WERI-Rb-1 (cell line): ENCODE measurements around the gene ATP10D.

Experiments used
- DNase-seq: peaks from one replicate; pipeline ENCODE4 v3.0.0-alpha.2; 2020
- H3K27ac ChIP-seq: fragments of 250-450 bp; sonication (Bioruptor Pico); 2 replicates; pipeline ENCODE4 v1.5.1; 2020; ENCODE audit warnings: mild to moderate bottlenecking, moderate library complexity
- H3K27me3 ChIP-seq: fragments of 250-450 bp; sonication (Bioruptor Pico); 2 replicates; pipeline ENCODE4 v1.5.1; 2021; ENCODE audit warnings: mild to moderate bottlenecking, low read depth, moderate library complexity; ENCODE audit not compliant: insufficient read depth, severe bottlenecking
- H3K36me3 ChIP-seq: fragments of 250-450 bp; sonication (Bioruptor Pico); 2 replicates; pipeline ENCODE4 v1.5.1; 2020; ENCODE audit warnings: mild to moderate bottlenecking, moderate library complexity
- H3K4me3 ChIP-seq: 2 replicates; pipeline ENCODE4 v1.5.1; 2011; ENCODE audit warnings: low read depth, mild to moderate bottlenecking, control low read depth, low read length
- H3K9me3 ChIP-seq: fragments of 250-450 bp; sonication (Bioruptor Pico); 2 replicates; pipeline ENCODE4 v1.5.1; 2021; ENCODE audit warnings: mild to moderate bottlenecking, moderate library complexity; ENCODE audit not compliant: severe bottlenecking
- CTCF ChIP-seq: IDR thresholded peaks from 2 replicates; pipeline ENCODE4 v1.5.1; 2011; ENCODE audit warnings: low read depth, mild to moderate bottlenecking, control low read depth, inconsistent platforms, low read length

Gene ATP10D

DNA sequence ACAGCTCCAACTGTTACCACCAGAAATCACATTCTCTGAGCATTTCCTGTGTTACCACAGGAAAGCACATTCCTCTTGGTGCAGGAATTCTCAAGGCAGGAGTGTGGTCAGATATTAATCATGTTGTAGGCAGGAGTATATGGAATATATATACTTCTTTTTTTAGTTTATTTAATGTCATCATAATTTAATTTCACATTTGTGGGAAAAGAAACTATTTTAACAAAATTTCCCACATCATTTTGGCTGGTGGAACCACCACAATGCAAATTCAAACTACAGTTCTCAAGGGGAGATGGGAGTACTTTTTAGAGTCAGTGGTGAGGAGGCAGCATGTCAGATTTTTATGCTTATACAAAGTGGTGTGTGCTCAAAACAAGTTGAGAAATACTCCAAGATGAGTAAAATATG, 139.0 kb downstream of the ATP10D start:
- H3K36me3 ChIP-seq, result no peaks in the 10 kb centered on the region
- no peaks in the 10 kb centered on the region for H3K9me3 ChIP-seq
- no peak overlapping the region for H3K4me3 ChIP-seq
- no peak overlapping the region for H3K27ac ChIP-seq
- H3K27me3 ChIP-seq, result no peaks in the 10 kb centered on the region
- TF ChIP-seq CTCF, result no peak
- DNase-seq, result no peak

GRCh38 chr4:47631161-47631560, 146.1 kb downstream of the ATP10D start:
- DNase-seq, result no peak
- Histone ChIP-seq H3K4me3 (no peak overlapping the region), H3K9me3 (no peaks in the 10 kb centered on the region), H3K27ac (no peak overlapping the region), H3K36me3 (no peaks in the 10 kb centered on the region), H3K27me3 (no peaks in the 10 kb centered on the region)
- no peak for TF ChIP-seq CTCF

DNA sequence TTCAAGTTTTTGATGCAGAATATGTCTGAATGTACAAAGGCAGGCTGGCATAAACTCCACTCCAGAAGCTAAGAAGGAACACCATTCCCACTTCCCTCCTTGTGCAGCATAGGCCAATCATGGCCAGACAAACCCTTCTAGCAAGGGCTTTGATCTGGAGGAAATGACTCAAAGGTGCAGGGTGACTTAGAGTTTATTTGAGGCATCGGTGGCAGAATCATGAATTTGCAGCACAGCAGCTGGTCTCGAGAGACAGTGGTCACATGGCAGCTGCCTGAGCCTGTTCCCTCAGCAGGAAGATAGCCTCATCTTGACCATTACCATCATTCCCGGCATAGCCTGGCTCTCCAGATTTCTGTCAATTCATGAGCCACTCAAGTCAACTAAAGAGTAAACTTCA, 154.5 kb downstream of the ATP10D start:
- H3K36me3 ChIP-seq, result no peaks in the 10 kb centered on the region
- H3K27me3 ChIP-seq, result no peaks in the 10 kb centered on the region
- H3K27ac ChIP-seq, result no peak overlapping the region
- no peak for DNase-seq
- no peaks in the 10 kb centered on the region for H3K9me3 ChIP-seq
- TF ChIP-seq CTCF, result no peak
- no peak overlapping the region for H3K4me3 ChIP-seq

GRCh38 chr4:47640911-47641310, 155.8 kb downstream of the ATP10D start:
- TF ChIP-seq CTCF, result no peak
- DNase-seq, result no peak
- H3K4me3 ChIP-seq, result no peak overlapping the region
- H3K27me3 ChIP-seq, result no peaks in the 10 kb centered on the region
- H3K27ac ChIP-seq, result no peak overlapping the region
- no peaks in the 10 kb centered on the region for H3K9me3 ChIP-seq
- no peaks in the 10 kb centered on the region for H3K36me3 ChIP-seq

GRCh38 chr4:47641755-47642154, 156.7 kb downstream of the ATP10D start:
- Histone ChIP-seq H3K36me3 (no peaks in the 10 kb centered on the region), H3K27ac (no peak overlapping the region), H3K4me3 (no peak overlapping the region), H3K27me3 (no peaks in the 10 kb centered on the region), H3K9me3 (no peaks in the 10 kb centered on the region)
- TF ChIP-seq CTCF, result no peak
- DNase-seq, result peak; percentile 25

GRCh38 chr4:47642191-47642830, 157.2 kb downstream of the ATP10D start:
- DNase-seq, result no peak
- H3K9me3 ChIP-seq, result no peaks in the 10 kb centered on the region
- H3K4me3 ChIP-seq, result no peak overlapping the region
- no peaks in the 10 kb centered on the region for H3K36me3 ChIP-seq
- H3K27me3 ChIP-seq, result no peaks in the 10 kb centered on the region
- peak overlapping the region; percentile 15; the same call in 1 of the 2 replicates for H3K27ac ChIP-seq
- TF ChIP-seq CTCF, result no peak
